GM19397 (cell line): ENCODE data around the gene KRTAP9-9.
"Not testable (repeated sequence)": the region's sequence is repeated elsewhere in the genome, so short reads cannot be mapped to it uniquely, and the experiment has no call there.

Experiments used
- ATAC-seq: cut with Tn5 transposase; IDR thresholded peaks from one replicate; pipeline ENCODE4 v1.9.1; 2021; ENCODE audit warnings: mild to moderate bottlenecking, moderate library complexity; ENCODE audit not compliant: unreplicated experiment

Gene KRTAP9-9

DNA sequence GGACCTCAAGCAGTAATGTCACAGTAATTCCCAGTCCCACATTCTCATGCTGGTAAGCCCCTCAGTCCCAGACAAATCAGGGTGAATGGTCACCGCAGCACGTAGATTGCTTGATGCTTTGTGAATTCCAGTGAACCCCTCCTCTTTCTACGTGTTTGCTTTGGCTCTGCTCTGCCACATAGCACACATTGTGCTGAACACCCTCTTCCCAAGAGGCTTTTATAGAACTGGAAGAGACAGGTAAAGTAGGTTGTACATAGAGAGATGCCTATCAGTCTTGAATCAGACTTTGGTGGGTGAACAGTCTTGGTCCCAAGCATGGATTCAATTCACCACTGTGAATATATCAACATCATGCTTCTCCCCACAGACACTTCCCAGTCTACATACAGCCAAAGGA, 9.4 kb downstream of the KRTAP9-9 start:
- ATAC-seq = no peak

DNA sequence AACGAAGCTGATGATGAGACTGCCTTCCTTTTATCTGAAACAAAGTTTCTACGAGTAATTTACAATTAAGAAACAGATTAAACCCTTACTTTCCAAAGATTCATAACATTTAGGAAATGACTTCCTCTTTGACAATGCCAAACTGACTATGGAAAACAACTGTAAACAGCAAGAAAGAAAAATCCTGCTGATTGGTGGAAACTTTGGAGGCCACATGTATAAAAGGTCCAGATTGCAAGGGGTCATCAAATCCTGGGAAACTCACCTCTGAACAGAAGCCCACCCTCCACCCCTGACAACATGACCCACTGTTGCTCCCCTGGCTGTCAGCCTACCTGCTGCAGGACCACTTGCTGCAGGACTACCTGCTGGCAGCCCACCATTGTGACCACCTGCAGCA, 9.9 kb downstream of the KRTAP9-9 start, which contains the start of gene KRTAP9-6:
TSS of gene KRTAP9-6 (plus strand) at position 301 of the 400 bp plus-strand sequence. CDS start at position 301, 0 bp downstream.
- ATAC-seq = no peak

GRCh38 chr17:41267711-41268110, 12.5 kb downstream of the KRTAP9-9 start:
- no peak for ATAC-seq

DNA sequence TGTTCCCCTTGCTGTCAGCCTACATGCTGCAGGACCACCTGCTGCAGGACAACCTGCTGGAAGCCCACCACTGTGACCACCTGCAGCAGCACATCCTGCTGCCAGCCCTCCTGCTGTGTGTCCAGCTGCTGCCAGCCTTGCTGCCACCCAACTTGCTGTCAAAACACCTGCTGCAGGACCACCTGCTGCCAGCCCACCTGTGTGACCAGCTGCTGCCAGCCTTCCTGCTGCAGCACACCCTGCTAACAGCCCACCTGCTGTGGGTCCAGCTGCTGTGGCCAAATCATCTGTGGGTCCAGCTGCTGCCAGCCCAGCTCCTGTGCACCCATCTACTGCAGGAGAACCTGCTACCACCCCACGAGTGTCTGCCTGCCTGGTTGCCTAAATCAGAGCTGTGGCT, 16.1 kb downstream of the KRTAP9-9 start:
- not testable (repeated sequence) for ATAC-seq

DNA sequence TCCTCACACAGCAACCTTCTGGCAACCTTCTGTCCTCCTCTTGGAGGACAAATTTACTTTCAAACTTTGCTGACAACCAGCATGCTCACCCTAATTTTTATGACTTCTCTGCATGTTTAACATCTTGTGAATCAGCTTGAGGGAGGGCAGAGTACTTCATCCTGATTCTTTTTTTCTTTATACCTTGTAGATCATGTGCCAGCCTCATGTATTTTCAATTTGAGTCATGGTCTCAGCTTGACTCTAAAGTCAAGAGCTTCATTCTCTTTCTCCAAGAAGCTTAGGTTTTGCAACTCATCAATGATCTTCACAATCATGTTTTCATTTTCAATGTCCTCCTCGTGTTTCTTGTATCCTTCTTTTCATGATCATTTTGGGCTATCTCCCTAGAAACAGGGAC, 16.7 kb downstream of the KRTAP9-9 start:
- ATAC-seq = no peak

DNA sequence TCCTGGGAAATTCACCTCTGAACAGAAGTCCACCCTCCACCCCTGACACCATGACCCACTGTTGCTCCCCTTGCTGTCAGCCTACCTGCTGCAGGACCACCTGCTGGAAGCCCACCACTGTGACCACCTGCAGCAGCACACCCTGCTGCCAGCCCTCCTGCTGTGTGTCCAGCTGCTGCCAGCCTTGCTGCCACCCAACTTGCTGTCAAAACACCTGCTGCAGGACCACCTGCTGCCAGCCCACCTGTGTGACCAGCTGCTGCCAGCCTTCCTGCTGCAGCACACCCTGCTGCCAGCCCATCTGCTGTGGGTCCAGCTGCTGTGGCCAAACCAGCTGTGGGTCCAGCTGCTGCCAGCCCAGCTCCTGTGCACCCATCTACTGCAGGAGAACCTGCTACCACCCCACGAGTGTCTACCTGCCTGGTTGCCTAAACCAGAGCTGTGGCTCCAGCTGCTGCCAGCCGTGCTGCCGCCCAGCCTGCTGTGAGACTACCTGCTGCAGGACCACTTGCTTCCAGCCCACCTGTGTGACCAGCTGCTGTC, 20.5 kb downstream of the KRTAP9-9 start, which contains the start of gene KRTAP9-7:
TSS of gene KRTAP9-7 (plus strand) at position 51 of the 543 bp plus-strand sequence. CDS start at position 51, 0 bp downstream.
- ATAC-seq = not testable (repeated sequence)

DNA sequence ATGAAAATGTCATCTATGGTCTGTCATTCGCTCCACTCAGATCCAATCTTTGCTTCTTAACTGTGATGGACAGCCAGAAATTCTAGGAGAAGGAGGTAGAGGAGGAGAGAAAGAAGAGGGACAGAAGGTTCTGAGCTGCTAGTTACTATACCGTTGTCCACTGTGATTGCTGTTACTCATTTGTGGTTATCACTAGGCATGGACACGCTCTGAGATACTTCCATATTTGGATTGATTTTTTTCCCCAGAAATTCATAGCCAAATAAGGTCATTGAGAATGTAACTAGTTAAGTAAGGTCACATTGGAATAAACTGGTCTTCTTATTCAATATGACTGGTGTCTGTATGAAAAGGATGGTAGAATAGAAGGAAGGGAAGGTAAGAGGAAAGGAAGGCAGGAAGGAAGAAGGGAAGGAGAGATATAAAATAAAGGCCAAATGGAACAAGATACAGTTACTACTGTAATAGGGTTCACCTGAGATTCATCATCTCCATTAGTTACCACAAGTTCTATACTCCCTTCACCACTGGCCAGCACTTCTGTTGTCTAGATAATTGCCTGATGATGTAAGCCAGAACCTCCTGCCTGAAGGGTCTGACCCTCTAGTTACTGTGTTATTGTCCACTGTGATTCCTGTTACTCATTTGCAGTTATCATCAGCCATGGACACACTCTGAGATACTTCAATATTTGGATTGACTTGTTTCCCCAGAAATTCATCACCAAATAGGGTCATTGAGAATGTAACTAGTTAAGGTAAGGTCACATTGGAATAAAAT, 23.2 kb downstream of the KRTAP9-9 start:
- ATAC-seq = no peak

GRCh38 chr17:41284043-41284442, 28.9 kb downstream of the KRTAP9-9 start:
- no peak for ATAC-seq

- ATAC-seq = no peak
Measured at GRCh38 chr17:41284546-41284945, 29.4 kb downstream of the KRTAP9-9 start.

GRCh38 chr17:41287050-41287449, 31.9 kb downstream of the KRTAP9-9 start:
- no peak for ATAC-seq

- ATAC-seq = no peak
Measured at GRCh38 chr17:41294016-41294415, 38.8 kb downstream of the KRTAP9-9 start.

GRCh38 chr17:41296846-41297245, 41.7 kb downstream of the KRTAP9-9 start:
- ATAC-seq = no peak

GRCh38 chr17:41298458-41299135, 43.4 kb downstream of the KRTAP9-9 start:
- ATAC-seq = no peak

GRCh38 chr17:41301204-41301790, 46.1 kb downstream of the KRTAP9-9 start:
- ATAC-seq = no peak

- no peak for ATAC-seq
Measured at GRCh38 chr17:41301916-41302901, 47.0 kb downstream of the KRTAP9-9 start, which contains the start of gene KRTAP29-1. TSS of gene KRTAP29-1 (minus strand) at chr17:41302851. CDS start at chr17:41302851, 0 bp downstream.

DNA sequence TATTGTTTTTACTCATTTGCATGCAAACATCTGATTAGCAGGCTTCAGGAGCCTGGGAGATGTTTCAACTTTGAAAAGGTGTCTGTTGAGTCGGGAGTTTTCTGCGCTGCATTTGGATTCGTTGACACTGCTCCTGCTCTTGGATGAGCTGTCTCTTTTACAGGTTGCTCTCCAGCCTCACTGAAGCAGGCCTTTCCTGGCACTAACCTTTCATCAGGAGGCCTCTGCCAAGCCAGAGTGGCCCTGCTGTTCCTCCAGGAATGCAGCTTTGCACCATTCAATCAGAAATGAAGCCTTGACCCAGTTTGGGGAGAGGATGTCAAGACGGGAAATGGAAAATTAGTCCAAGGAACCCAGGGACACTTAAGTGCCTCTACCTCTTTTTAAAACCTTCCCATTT, 47.8 kb downstream of the KRTAP9-9 start:
- no peak for ATAC-seq

GRCh38 chr17:41304091-41304490, 48.9 kb downstream of the KRTAP9-9 start:
- no peak for ATAC-seq
